OCI-LY7 (cell line): ENCODE results near the gene CHST11.

Experiments
- CTCF ChIP-seq: fragments of 200-600 bp; sonication (generic); conservative IDR thresholded peaks from 2 replicates; pipeline ENCODE4 v1.5.1; 2014; ENCODE audit warnings: mild to moderate bottlenecking, antibody characterized with exemption, low read length, moderate library complexity, mixed read lengths
- EZH2phosphoT487 ChIP-seq: fragments of 200-600 bp; sonication (generic); IDR thresholded peaks from 2 replicates; pipeline ENCODE4 v1.6.1; 2018; ENCODE audit warnings: low read depth, borderline replicate concordance, mild to moderate bottlenecking, mixed run types, antibody characterized with exemption, low read length, moderate library complexity, mixed read lengths

- TF ChIP-seq CTCF (no peak), EZH2phosphoT487 (no peak)
These were observed 238.9 kb downstream of the CHST11 start for GRCh38 chr12:104695453-104696148.
